Stomach (tissue), 9 donors: ENCODE data around the gene SLC29A3. TPM values are rescaled to one million over a fixed set of nuclear protein-coding genes. Genes with fewer than 3 reads are reported as not detected.

ENCODE experiments used
- DNase-seq, 2 donors: peaks; one replicate each; pipeline versions ENCODE4 v3.0.0 to v3.0.0-alpha.2; 2013 to 2019
- H3K27ac ChIP-seq, 5 donors: fragments of 200-600 bp in 4 of 5; sonication (generic) in 4 of 5; one replicate each; pipeline ENCODE4 v1.5.1; 2013 to 2019; ENCODE audit warnings: mild to moderate bottlenecking in 1 of 5, moderate library complexity in 1 of 5
- H3K27me3 ChIP-seq, 3 donors: fragments of 200-600 bp; sonication (generic); one replicate each; pipeline ENCODE4 v1.5.1; 2017 to 2019; ENCODE audit warnings: mixed run types in 1 of 3
- H3K36me3 ChIP-seq, 4 donors: fragments of 200-600 bp; sonication (generic); 1 replicate in 3 of 4; 2 replicates in 1 of 4; pipeline ENCODE4 v1.5.1; 2016 to 2019
- H3K4me1 ChIP-seq, 4 donors: fragments of 200-600 bp; sonication (generic); one replicate each; pipeline ENCODE4 v1.5.1; 2016 to 2019
- H3K4me3 ChIP-seq, 4 donors: fragments of 200-600 bp; sonication (generic) in 3 of 4; one replicate each; pipeline ENCODE4 v1.5.1; 2016 to 2019; ENCODE audit warnings: mild to moderate bottlenecking in 1 of 4
- H3K9me3 ChIP-seq, 4 donors: fragments of 200-600 bp; sonication (generic); one replicate each; pipeline ENCODE4 v1.5.1; 2016 to 2019
- CTCF ChIP-seq, 7 experiments: fragments of 450-650 bp in 4 of 7; fragments of 200-600 bp in 3 of 7; sonication (generic) in 3 of 7; IDR thresholded peaks; one replicate each; pipeline ENCODE4 v1.5.1; 2016 to 2019; ENCODE audit warnings: antibody characterized with exemption in 7 of 7, control low read depth in 2 of 7, mild to moderate bottlenecking in 1 of 7
- EP300 ChIP-seq: sonication (generic); formaldehyde crosslinking; IDR thresholded peaks from one replicate; pipeline ENCODE4 v1.6.1; 2017; ENCODE audit warnings: antibody characterized with exemption
- POLR2A ChIP-seq, 4 donors: fragments of 450-650 bp; IDR thresholded peaks; one replicate each; pipeline ENCODE4 v1.6.1; 2016; ENCODE audit warnings: antibody characterized with exemption in 4 of 4, control low read depth in 2 of 4, mild to moderate bottlenecking in 1 of 4, moderate library complexity in 1 of 4
- POLR2AphosphoS5 ChIP-seq, 3 donors: sonication (generic); formaldehyde crosslinking; IDR thresholded peaks; one replicate each; pipeline ENCODE4 v1.6.1; 2016; ENCODE audit warnings: antibody characterized with exemption in 3 of 3
- WGBS, 5 donors: extraction: QIAGEN DNeasy Blood & Tissue Kit in 3 of 5; methylation state at CpG; one replicate each; pipeline versions ENCODE4 v1.1.5 to v1.1.7; 2013 to 2018; 5-methylcytosine and 5-hydroxymethylcytosine counted together
- intact Hi-C: fragments of 100-400 bp; cut with DNase I; formaldehyde crosslinking; loops from one replicate; pipeline ENCODE4 v1.15.1; 2023; ENCODE audit warnings: low total_unique reads
- polyA plus RNA-seq, 3 donors: library from polyadenylated mRNA; stranded (reverse); fragments of 200-250 nt; gene quantifications; one replicate each; pipeline ENCODE4 v1.2.3, GENCODE V29; 2013
- total RNA-seq, 5 donors: library from RNA; depleted of rRNA; stranded (reverse); fragments of >200 nt; gene quantifications; one replicate each; pipeline versions ENCODE4 v1.1.0 to v1.2.3, GENCODE V29; 2014 to 2016
- donor health status: healthy with polysubstance abuse.
- donor health status: Bipolar disorder and iron deficiency.
- donor health status: healthy.

SLC29A3 gene
- total and polyA plus RNA-seq, 8 donors = 2.8 to 23.7 (median 4.2) TPM; not detected in 2

- H3K4me1 ChIP-seq = peaks cover 0 to 7% (median 0%) of the 10 kb centered on the region in 4 donors
- H3K27ac ChIP-seq = no peak overlapping the region
- 80 to 90% (median 87%) methylated on average over 1 to 2 of the region's 2 CpGs for WGBS, 5 donors
- no peaks in the 10 kb centered on the region for H3K27me3 ChIP-seq
- H3K36me3 ChIP-seq = peaks cover 3 to 24% (median 21%) of the 10 kb centered on the region in 4 donors
- TF ChIP-seq EP300 (no peak), POLR2AphosphoS5 (IDR thresholded peaks at IDR 0.05) (no peak), POLR2A (IDR thresholded peaks at IDR 0.05) (no peak), CTCF (IDR thresholded peaks at IDR 0.05) (no peak)
- H3K4me3 ChIP-seq = no peak overlapping the region
- DNase-seq = no peak
- no peaks in the 10 kb centered on the region for H3K9me3 ChIP-seq
- intact Hi-C loops = no loop called here
Measured at GRCh38 chr10:71367271-71367670, 48.2 kb downstream of the SLC29A3 start.

- H3K4me3 ChIP-seq = no peak overlapping the region
- TF ChIP-seq EP300 (no peak), CTCF (IDR thresholded peaks at IDR 0.05) (no peak), POLR2A (IDR thresholded peaks at IDR 0.05) (no peak), POLR2AphosphoS5 (IDR thresholded peaks at IDR 0.05) (no peak)
- no peaks in the 10 kb centered on the region for H3K27me3 ChIP-seq
- no peak overlapping the region for H3K27ac ChIP-seq
- 87 to 100% (median 94%) methylated on average over 1 of the region's 1 CpG for WGBS, 5 donors
- H3K36me3 ChIP-seq = peaks cover 0 to 15% (median 12%) of the 10 kb centered on the region in 4 donors
- intact Hi-C loops = no loop called here
- H3K4me1 ChIP-seq = peaks cover 0 to 7% (median 0%) of the 10 kb centered on the region in 4 donors
- H3K9me3 ChIP-seq = no peaks in the 10 kb centered on the region
- DNase-seq = no peak
Measured at GRCh38 chr10:71368176-71368575, 49.1 kb downstream of the SLC29A3 start.

DNA sequence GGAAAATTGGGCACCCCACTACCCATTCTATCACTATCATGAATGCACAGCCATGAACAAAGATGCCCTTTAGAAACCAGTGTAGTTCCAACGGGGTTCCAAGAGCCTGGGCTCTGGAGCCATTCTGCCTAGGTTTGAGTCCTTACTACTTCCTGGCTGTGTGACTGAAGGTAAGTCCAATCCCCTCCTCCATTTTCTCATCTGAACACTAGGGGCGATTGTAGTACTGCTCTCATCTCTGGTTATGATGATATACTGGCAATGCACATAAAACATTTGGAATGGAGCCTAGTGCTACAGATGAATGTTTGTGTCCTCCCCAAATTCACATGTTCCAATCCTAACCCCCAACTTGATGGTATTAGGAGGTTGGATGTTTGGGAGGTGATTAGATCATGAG, 49.6 kb downstream of the SLC29A3 start:
- WGBS, 5 donors = 52 to 71% (median 67%) methylated on average over 2 of the region's 2 CpGs
- H3K27me3 ChIP-seq = no peaks in the 10 kb centered on the region
- no peaks in the 10 kb centered on the region for H3K9me3 ChIP-seq
- intact Hi-C loops = no loop called here
- peaks cover 0 to 7% (median 0%) of the 10 kb centered on the region in 4 donors for H3K4me1 ChIP-seq
- H3K4me3 ChIP-seq = no peak overlapping the region
- H3K36me3 ChIP-seq = peaks cover 0 to 11% (median 8%) of the 10 kb centered on the region in 4 donors
- H3K27ac ChIP-seq = no peak overlapping the region
- TF ChIP-seq POLR2A (IDR thresholded peaks at IDR 0.05) (no peak), CTCF (IDR thresholded peaks at IDR 0.05) (no peak), EP300 (no peak), POLR2AphosphoS5 (IDR thresholded peaks at IDR 0.05) (no peak)
- DNase-seq = no peak

DNA sequence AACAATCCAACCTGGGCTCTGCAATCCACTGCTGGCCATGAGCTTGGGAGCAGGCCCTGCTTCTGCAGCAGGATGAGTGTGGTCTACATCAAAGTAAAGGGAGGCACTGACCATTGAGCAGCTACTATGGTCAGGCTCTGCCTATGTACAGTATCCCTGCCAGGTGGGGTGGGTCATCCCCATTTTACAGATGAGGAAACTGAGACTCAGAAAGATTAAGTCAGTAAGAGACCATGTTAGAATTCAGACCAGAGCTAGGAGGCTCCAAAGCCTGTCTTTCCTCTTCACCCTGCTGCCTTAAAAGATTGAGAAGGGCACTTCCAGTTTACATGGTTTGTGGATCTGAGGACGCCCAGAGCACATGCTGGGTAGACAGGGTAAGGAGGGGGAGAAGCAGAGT, 50.5 kb downstream of the SLC29A3 start:
- Histone ChIP-seq H3K27me3 (no peaks in the 10 kb centered on the region), H3K4me3 (no peak overlapping the region), H3K36me3 (peaks cover 0 to 5% (median 2%) of the 10 kb centered on the region in 4 donors), H3K27ac (no peak overlapping the region), H3K4me1 (peaks cover 0 to 7% (median 0%) of the 10 kb centered on the region in 4 donors), H3K9me3 (no peaks in the 10 kb centered on the region)
- no peak for DNase-seq
- TF ChIP-seq POLR2AphosphoS5 (IDR thresholded peaks at IDR 0.05) (no peak), CTCF (IDR thresholded peaks at IDR 0.05) (no peak)
- intact Hi-C loops = loop anchor here (10.0 kb wide), 1 partner anchor 45 kb away; no protein-coding TSS in a partner anchor
- WGBS, 5 donors = 70 to 90% (median 86%) methylated on average over 1 of the region's 1 CpG
